ENCODE results near the gene PHAX.

GRCh38 chr5:126631920-126632319, 31.2 kb downstream of the PHAX start:
- TF ChIP-seq POLR2A (IDR thresholded peaks at IDR 0.05; ENCODE audit: low read length) = no peak
- TF ChIP-seq CTCF (IDR thresholded peaks at IDR 0.05) = no peak
- TF ChIP-seq CHD4 (IDR thresholded peaks at IDR 0.05; ENCODE audit: borderline replicate concordance) = no peak
- no peak for TF ChIP-seq MAZ (IDR thresholded peaks at IDR 0.05; ENCODE audit: borderline replicate concordance, low read depth, low read length)
- TF ChIP-seq FOXS1 (CRISPR knock-in tag; IDR thresholded peaks at IDR 0.05) = no peak
- no peak for TF ChIP-seq MYC (IDR thresholded peaks at IDR 0.05; ENCODE audit: borderline replicate concordance, low read length)
- TF ChIP-seq REST (IDR thresholded peaks at IDR 0.05) = no peak
- TF ChIP-seq ZSCAN20 (CRISPR knock-in tag; IDR thresholded peaks at IDR 0.05) = no peak
- no peak for TF ChIP-seq ZNF302 (CRISPR knock-in tag; IDR thresholded peaks at IDR 0.05)
- no peak for TF ChIP-seq CBX8 (IDR thresholded peaks at IDR 0.05)

Data from A549 (cell line).